Bronchus fibroblast of lung (primary cell): ENCODE data around the gene SH2B2. TPM values are rescaled to one million over a fixed set of nuclear protein-coding genes. Genes with fewer than 3 reads are reported as not detected.

Experiments used
- total RNA-seq: library from RNA; depleted of rRNA; stranded (reverse); fragments of >200 nt; gene quantifications from 2 replicates; pipeline ENCODE4 v1.2.3, GENCODE V29; 2015

Gene SH2B2
- 2.5 TPM in 2 replicates for total RNA-seq

GRCh38 chr7:102286237-102287110 is at the start of gene SH2B2:
TSS of gene SH2B2 (plus strand) at chr7:102286868. CDS start at chr7:102300551, 13,683 bp downstream.

GRCh38 chr7:102356344-102356743 is 69.7 kb downstream of the SH2B2 start, which contains the start of gene SPDYE6:
TSS of gene SPDYE6 (minus strand) at chr7:102356444. CDS start at chr7:102356023, 421 bp downstream.

Other genes starting within 250 kb of the SH2B2 start
- not detected in 2 replicates for gene SPDYE6, start 69.6 kb downstream of the SH2B2 start, total RNA-seq
- gene PRKRIP1, start 109.5 kb downstream of the SH2B2 start, total RNA-seq = 9.4 and 10.9 TPM in 2 replicates
- 37.3 and 38.8 TPM in 2 replicates for gene ORAI2, start 146.7 kb downstream of the SH2B2 start, total RNA-seq
- 14.3 and 18.2 TPM in 2 replicates for gene ALKBH4, start 178.0 kb downstream of the SH2B2 start, total RNA-seq
- 11.3 and 12.6 TPM in 2 replicates for gene LRWD1, start 178.1 kb downstream of the SH2B2 start, total RNA-seq
- gene POLR2J, start 192.1 kb downstream of the SH2B2 start, total RNA-seq = 41.2 and 41.4 TPM in 2 replicates
- 0.50 and 0.59 TPM in 2 replicates for gene RASA4B, start 230.9 kb downstream of the SH2B2 start, total RNA-seq